SK-N-SH treated with all-trans-retinoic acid at 6 μM for 48 hours (cell line): ENCODE results near the gene EMC9.
A peak's percentile ranks its signal among the peaks of the same experiment; 100 is the strongest.

Experiments used
- ATAC-seq: fragments of 200-7000 bp; cut with Tn5 transposase; 3 replicates; pipeline ENCODE4 v1.9.1; 2020; ENCODE audit warnings: mild to moderate bottlenecking, moderate library complexity
- ARNTL ChIP-seq: fragments of 450-650 bp; formaldehyde crosslinking; IDR thresholded peaks from 2 replicates; pipeline ENCODE4 v1.5.0; 2020; ENCODE audit warnings: low read depth, mild to moderate bottlenecking, moderate library complexity, borderline replicate concordance
- BACH2 ChIP-seq: fragments of 250-450 bp; sonication (Bioruptor Pico); IDR thresholded peaks from 2 replicates; pipeline ENCODE4 v1.9.0; 2021; ENCODE audit warnings: mild to moderate bottlenecking, borderline replicate concordance
- CREB5 ChIP-seq: fragments of 250-450 bp; sonication (Bioruptor Pico); IDR thresholded peaks from 2 replicates; pipeline ENCODE4 v1.5.1; 2020; ENCODE audit warnings: low read depth, mild to moderate bottlenecking, moderate library complexity
- CSDC2 ChIP-seq: fragments of 250-450 bp; sonication (Bioruptor Pico); IDR thresholded peaks from 2 replicates; pipeline ENCODE4 v1.5.0; 2020; ENCODE audit warnings: mild to moderate bottlenecking, moderate library complexity
- ESRRG ChIP-seq: fragments of 250-450 bp; sonication (Bioruptor Pico); IDR thresholded peaks from 2 replicates; pipeline ENCODE4 v1.6.1; 2021; ENCODE audit warnings: mild to moderate bottlenecking
- GLIS3 ChIP-seq: fragments of 250-450 bp; sonication (Bioruptor Pico); IDR thresholded peaks from 2 replicates; pipeline ENCODE4 v1.5.0; 2020; ENCODE audit warnings: mild to moderate bottlenecking, moderate library complexity
- ISL1 ChIP-seq: fragments of 250-450 bp; sonication (Bioruptor Pico); IDR thresholded peaks from 2 replicates; pipeline ENCODE4 v2.1.2; 2022; ENCODE audit warnings: mild to moderate bottlenecking, moderate library complexity
- OSR1 ChIP-seq: fragments of 250-450 bp; sonication (Bioruptor Pico); IDR thresholded peaks from 2 replicates; pipeline ENCODE4 v1.8.0; 2022; ENCODE audit warnings: moderate library complexity, mild to moderate bottlenecking, inconsistent platforms
- PPARA ChIP-seq: fragments of 250-450 bp; sonication (Bioruptor Pico); IDR thresholded peaks from 2 replicates; pipeline ENCODE4 v1.5.0; 2020; ENCODE audit warnings: mild to moderate bottlenecking, borderline replicate concordance
- RARB ChIP-seq: fragments of 250-450 bp; sonication (Bioruptor Pico); IDR thresholded peaks from 2 replicates; pipeline ENCODE4 v1.8.0; 2021; ENCODE audit warnings: mild to moderate bottlenecking, moderate library complexity
- SNAI2 ChIP-seq: fragments of 250-450 bp; sonication (Bioruptor Pico); IDR thresholded peaks from 2 replicates; pipeline ENCODE4 v1.5.0; 2020; ENCODE audit warnings: mild to moderate bottlenecking, moderate library complexity
- TCF4 ChIP-seq: fragments of 250-450 bp; sonication (Bioruptor Pico); IDR thresholded peaks from 2 replicates; pipeline ENCODE4 v1.8.0; 2021; ENCODE audit warnings: mild to moderate bottlenecking, moderate library complexity, borderline replicate concordance
- TOX ChIP-seq: fragments of 250-450 bp; sonication (Bioruptor Pico); IDR thresholded peaks from 2 replicates; pipeline ENCODE4 v1.8.0; 2021; ENCODE audit warnings: mild to moderate bottlenecking, moderate library complexity, borderline replicate concordance
- ZC3H10 ChIP-seq: fragments of 250-450 bp; sonication (Bioruptor Pico); IDR thresholded peaks from 2 replicates; pipeline ENCODE4 v1.5.1; 2021; ENCODE audit warnings: mild to moderate bottlenecking, moderate library complexity
- ZFP3 ChIP-seq: fragments of 250-450 bp; sonication (Bioruptor Pico); IDR thresholded peaks from 2 replicates; pipeline ENCODE4 v1.5.0; 2020; ENCODE audit warnings: mild to moderate bottlenecking, moderate library complexity
- ZFP30 ChIP-seq: fragments of 450-650 bp; formaldehyde crosslinking; IDR thresholded peaks from 2 replicates; pipeline ENCODE4 v1.5.0; 2022; ENCODE audit warnings: mild to moderate bottlenecking, moderate library complexity
- ZNF565 ChIP-seq: fragments of 450-650 bp; formaldehyde crosslinking; conservative IDR thresholded peaks from 2 replicates; pipeline ENCODE4 v1.5.0; 2020; ENCODE audit warnings: low read depth, mild to moderate bottlenecking, moderate library complexity
- ZNF70 ChIP-seq: fragments of 450-650 bp; formaldehyde crosslinking; IDR thresholded peaks from 2 replicates; pipeline ENCODE4 v1.5.0; 2020; ENCODE audit warnings: mild to moderate bottlenecking, moderate library complexity
- TF ChIP-seq, protein P1 (sequence below): fragments of 250-450 bp; sonication (Bioruptor Pico); IDR thresholded peaks from 2 replicates; pipeline ENCODE4 v1.5.1; 2021; ENCODE audit warnings: mild to moderate bottlenecking, moderate library complexity
- TF ChIP-seq, protein P2 (sequence below): fragments of 250-450 bp; sonication (Bioruptor Pico); IDR thresholded peaks from 2 replicates; pipeline ENCODE4 v1.8.0; 2020; ENCODE audit warnings: mild to moderate bottlenecking, moderate library complexity, borderline replicate concordance
- TF ChIP-seq, protein P3 (sequence below): fragments of 250-450 bp; sonication (Bioruptor Pico); IDR thresholded peaks from 2 replicates; pipeline ENCODE4 v1.5.0; 2020; ENCODE audit warnings: mild to moderate bottlenecking, moderate library complexity
- TF ChIP-seq, protein P4 (sequence below): fragments of 250-450 bp; sonication (Bioruptor Pico); IDR thresholded peaks from 2 replicates; pipeline ENCODE4 v1.8.0; 2021; ENCODE audit warnings: low read depth, mild to moderate bottlenecking, moderate library complexity, borderline replicate concordance

EMC9 gene

GRCh38 chr14:24110523-24110922 lies 30.9 kb downstream of the EMC9 start (continued):
- TF ChIP-seq, protein P1, sequence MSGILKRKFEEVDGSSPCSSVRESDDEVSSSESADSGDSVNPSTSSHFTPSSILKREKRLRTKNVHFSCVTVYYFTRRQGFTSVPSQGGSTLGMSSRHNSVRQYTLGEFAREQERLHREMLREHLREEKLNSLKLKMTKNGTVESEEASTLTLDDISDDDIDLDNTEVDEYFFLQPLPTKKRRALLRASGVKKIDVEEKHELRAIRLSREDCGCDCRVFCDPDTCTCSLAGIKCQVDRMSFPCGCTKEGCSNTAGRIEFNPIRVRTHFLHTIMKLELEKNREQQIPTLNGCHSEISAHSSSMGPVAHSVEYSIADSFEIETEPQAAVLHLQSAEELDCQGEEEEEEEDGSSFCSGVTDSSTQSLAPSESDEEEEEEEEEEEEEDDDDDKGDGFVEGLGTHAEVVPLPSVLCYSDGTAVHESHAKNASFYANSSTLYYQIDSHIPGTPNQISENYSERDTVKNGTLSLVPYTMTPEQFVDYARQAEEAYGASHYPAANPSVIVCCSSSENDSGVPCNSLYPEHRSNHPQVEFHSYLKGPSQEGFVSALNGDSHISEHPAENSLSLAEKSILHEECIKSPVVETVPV, result no peak
- no peak for TF ChIP-seq CREB5
- TF ChIP-seq SNAI2 (CRISPR knock-in tag), result no peak
- no peak for TF ChIP-seq RARB (CRISPR knock-in tag)
- no peak for TF ChIP-seq TOX
- no peak for TF ChIP-seq ZFP3 (CRISPR knock-in tag)
- no peak for TF ChIP-seq BACH2 (CRISPR knock-in tag)

DNA sequence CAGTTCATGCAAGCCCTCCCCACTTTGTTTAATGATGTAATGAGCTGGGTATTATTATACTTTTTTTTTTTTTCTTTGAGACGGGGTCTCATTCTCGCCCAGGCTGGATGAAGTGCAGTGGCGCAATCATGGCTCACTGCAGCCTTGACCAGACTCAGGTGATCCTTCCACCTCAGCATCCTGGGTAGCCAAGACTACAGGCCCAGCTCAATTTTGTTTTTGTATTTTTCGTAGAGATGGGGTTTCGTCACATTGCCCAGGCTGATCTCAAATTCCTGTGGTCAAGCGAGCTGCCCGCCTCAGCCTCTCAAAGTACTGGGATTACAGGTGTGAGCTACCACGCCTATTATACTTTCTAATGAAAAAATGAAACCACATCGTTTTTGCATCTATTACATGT lies 31.3 kb downstream of the EMC9 start:
- no peak for ATAC-seq
- TF ChIP-seq BACH2 (CRISPR knock-in tag) (no peak), ARNTL (no peak), GLIS3 (CRISPR knock-in tag) (no peak), TOX (no peak), OSR1 (no peak), ISL1 (CRISPR knock-in tag) (no peak), PPARA (CRISPR knock-in tag) (no peak), ZNF70 (CRISPR knock-in tag) (no peak), ZNF565 (CRISPR knock-in tag) (no peak), TCF4 (CRISPR knock-in tag) (no peak), RARB (CRISPR knock-in tag) (no peak), ZFP30 (CRISPR knock-in tag) (no peak), ZC3H10 (no peak), SNAI2 (CRISPR knock-in tag) (no peak), CSDC2 (no peak)
- TF ChIP-seq, protein P1, result no peak
- TF ChIP-seq, protein P2, sequence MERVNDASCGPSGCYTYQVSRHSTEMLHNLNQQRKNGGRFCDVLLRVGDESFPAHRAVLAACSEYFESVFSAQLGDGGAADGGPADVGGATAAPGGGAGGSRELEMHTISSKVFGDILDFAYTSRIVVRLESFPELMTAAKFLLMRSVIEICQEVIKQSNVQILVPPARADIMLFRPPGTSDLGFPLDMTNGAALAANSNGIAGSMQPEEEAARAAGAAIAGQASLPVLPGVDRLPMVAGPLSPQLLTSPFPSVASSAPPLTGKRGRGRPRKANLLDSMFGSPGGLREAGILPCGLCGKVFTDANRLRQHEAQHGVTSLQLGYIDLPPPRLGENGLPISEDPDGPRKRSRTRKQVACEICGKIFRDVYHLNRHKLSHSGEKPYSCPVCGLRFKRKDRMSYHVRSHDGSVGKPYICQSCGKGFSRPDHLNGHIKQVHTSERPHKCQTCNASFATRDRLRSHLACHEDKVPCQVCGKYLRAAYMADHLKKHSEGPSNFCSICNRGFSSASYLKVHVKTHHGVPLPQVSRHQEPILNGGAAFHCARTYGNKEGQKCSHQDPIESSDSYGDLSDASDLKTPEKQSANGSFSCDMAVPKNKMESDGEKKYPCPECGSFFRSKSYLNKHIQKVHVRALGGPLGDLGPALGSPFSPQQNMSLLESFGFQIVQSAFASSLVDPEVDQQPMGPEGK, result no peak
- TF ChIP-seq, protein P3, sequence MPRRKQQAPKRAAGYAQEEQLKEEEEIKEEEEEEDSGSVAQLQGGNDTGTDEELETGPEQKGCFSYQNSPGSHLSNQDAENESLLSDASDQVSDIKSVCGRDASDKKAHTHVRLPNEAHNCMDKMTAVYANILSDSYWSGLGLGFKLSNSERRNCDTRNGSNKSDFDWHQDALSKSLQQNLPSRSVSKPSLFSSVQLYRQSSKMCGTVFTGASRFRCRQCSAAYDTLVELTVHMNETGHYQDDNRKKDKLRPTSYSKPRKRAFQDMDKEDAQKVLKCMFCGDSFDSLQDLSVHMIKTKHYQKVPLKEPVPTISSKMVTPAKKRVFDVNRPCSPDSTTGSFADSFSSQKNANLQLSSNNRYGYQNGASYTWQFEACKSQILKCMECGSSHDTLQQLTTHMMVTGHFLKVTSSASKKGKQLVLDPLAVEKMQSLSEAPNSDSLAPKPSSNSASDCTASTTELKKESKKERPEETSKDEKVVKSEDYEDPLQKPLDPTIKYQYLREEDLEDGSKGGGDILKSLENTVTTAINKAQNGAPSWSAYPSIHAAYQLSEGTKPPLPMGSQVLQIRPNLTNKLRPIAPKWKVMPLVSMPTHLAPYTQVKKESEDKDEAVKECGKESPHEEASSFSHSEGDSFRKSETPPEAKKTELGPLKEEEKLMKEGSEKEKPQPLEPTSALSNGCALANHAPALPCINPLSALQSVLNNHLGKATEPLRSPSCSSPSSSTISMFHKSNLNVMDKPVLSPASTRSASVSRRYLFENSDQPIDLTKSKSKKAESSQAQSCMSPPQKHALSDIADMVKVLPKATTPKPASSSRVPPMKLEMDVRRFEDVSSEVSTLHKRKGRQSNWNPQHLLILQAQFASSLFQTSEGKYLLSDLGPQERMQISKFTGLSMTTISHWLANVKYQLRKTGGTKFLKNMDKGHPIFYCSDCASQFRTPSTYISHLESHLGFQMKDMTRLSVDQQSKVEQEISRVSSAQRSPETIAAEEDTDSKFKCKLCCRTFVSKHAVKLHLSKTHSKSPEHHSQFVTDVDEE (CRISPR knock-in tag), result no peak
- TF ChIP-seq, protein P4, sequence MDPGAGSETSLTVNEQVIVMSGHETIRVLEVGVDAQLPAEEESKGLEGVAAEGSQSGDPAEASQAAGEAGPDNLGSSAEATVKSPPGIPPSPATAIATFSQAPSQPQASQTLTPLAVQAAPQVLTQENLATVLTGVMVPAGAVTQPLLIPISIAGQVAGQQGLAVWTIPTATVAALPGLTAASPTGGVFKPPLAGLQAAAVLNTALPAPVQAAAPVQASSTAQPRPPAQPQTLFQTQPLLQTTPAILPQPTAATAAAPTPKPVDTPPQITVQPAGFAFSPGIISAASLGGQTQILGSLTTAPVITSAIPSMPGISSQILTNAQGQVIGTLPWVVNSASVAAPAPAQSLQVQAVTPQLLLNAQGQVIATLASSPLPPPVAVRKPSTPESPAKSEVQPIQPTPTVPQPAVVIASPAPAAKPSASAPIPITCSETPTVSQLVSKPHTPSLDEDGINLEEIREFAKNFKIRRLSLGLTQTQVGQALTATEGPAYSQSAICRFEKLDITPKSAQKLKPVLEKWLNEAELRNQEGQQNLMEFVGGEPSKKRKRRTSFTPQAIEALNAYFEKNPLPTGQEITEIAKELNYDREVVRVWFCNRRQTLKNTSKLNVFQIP (CRISPR knock-in tag), result no peak

- peak; percentile 51; the same call in 2 of the 3 replicates for ATAC-seq
- no peak for TF ChIP-seq ESRRG (CRISPR knock-in tag)
- no peak for TF ChIP-seq OSR1
- TF ChIP-seq ZFP3 (CRISPR knock-in tag), result no peak
- no peak for TF ChIP-seq ARNTL
- TF ChIP-seq SNAI2 (CRISPR knock-in tag), result no peak
- no peak for TF ChIP-seq TOX
These were observed 33.0 kb downstream of the EMC9 start for GRCh38 chr14:24108336-24108874.
